Endothelial cell of umbilical vein (primary cell): ENCODE results near the gene GOLGA6L24.
"Not testable (repeated sequence)": the region's sequence is repeated elsewhere in the genome, so short reads cannot be mapped to it uniquely, and the experiment has no call there.

ENCODE experiments used
- EZH2 ChIP-seq: IDR thresholded peaks from 2 replicates; pipeline ENCODE4 v1.6.1; 2012; ENCODE audit warnings: borderline replicate concordance, low read depth, mild to moderate bottlenecking, moderate library complexity, low read length, inconsistent platforms; ENCODE audit not compliant: severe bottlenecking
- GATA2 ChIP-seq: IDR thresholded peaks from 2 replicates; pipeline ENCODE4 v1.7.0; 2011; ENCODE audit warnings: low read depth, mild to moderate bottlenecking, moderate library complexity, mixed read lengths, low read length; ENCODE audit not compliant: insufficient read length, insufficient read depth
- JUN ChIP-seq: IDR thresholded peaks from 2 replicates; pipeline ENCODE4 v1.6.1; 2011; ENCODE audit warnings: borderline replicate concordance, low read depth; ENCODE audit not compliant: insufficient read length, insufficient read depth
- POLR2A ChIP-seq: IDR thresholded peaks from 2 replicates; pipeline ENCODE4 v1.6.1; 2012; ENCODE audit warnings: low read depth, mild to moderate bottlenecking, control low read depth, low read length
- POLR2AphosphoS5 ChIP-seq: IDR thresholded peaks from 2 replicates; pipeline ENCODE4 v1.6.1; 2012; ENCODE audit warnings: low read depth, mild to moderate bottlenecking, control low read depth, low read length, moderate library complexity; ENCODE audit not compliant: insufficient read depth
- TF ChIP-seq, protein P1 (sequence below), 2 donors: IDR thresholded peaks; 1 replicate in 1 of 2; 2 replicates in 1 of 2; pipeline ENCODE4 v1.5.1; 2011; ENCODE audit warnings: low read length in 2 of 2, mild to moderate bottlenecking in 2 of 2, moderate library complexity in 2 of 2, control low read depth in 1 of 2, inconsistent platforms in 1 of 2, low read depth in 1 of 2; ENCODE audit not compliant: insufficient read depth in 1 of 2; ENCODE audit errors: extremely low read depth in 1 of 2
- TF ChIP-seq, protein P2 (sequence below): IDR thresholded peaks from 2 replicates; pipeline ENCODE4 v1.6.1; 2011; ENCODE audit not compliant: insufficient read depth, insufficient read length

DNA sequence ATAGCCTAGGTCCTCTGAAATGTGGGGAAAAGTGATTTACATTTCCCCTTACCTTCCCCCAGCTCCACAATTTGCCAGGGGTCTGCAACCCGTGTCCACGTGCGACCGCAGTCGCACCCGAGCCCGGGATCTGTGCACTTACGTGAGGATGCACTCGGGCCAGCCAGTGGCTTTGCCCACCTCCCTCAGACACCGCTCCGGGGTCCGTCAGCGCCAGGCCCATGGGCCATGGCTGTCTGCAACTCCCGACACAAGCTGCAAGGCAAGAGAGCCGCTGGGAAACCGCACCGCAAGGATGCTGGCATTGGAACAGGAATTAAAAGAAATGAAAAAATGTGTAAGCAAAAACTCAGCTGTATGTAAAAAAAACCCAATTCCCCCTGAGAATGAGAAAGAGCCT lies 7.6 kb upstream of the GOLGA6L24 start:
- not testable (repeated sequence) for TF ChIP-seq POLR2A, EZH2, JUN, GATA2, POLR2AphosphoS5
- TF ChIP-seq, protein P1, sequence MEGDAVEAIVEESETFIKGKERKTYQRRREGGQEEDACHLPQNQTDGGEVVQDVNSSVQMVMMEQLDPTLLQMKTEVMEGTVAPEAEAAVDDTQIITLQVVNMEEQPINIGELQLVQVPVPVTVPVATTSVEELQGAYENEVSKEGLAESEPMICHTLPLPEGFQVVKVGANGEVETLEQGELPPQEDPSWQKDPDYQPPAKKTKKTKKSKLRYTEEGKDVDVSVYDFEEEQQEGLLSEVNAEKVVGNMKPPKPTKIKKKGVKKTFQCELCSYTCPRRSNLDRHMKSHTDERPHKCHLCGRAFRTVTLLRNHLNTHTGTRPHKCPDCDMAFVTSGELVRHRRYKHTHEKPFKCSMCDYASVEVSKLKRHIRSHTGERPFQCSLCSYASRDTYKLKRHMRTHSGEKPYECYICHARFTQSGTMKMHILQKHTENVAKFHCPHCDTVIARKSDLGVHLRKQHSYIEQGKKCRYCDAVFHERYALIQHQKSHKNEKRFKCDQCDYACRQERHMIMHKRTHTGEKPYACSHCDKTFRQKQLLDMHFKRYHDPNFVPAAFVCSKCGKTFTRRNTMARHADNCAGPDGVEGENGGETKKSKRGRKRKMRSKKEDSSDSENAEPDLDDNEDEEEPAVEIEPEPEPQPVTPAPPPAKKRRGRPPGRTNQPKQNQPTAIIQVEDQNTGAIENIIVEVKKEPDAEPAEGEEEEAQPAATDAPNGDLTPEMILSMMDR (IDR thresholded peaks at IDR 0.05; ENCODE audit: extremely low read depth in 1 of 2, insufficient read depth in 1 of 2, low read depth in 1 of 2, low read length in 2 of 2) = not testable (repeated sequence)
- TF ChIP-seq, protein P2, sequence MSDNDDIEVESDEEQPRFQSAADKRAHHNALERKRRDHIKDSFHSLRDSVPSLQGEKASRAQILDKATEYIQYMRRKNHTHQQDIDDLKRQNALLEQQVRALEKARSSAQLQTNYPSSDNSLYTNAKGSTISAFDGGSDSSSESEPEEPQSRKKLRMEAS = not testable (repeated sequence)
